AG09319 (cell line): ENCODE results near the gene VLDLR.

Source experiments
- DNase-seq: peaks from one replicate; pipeline ENCODE4 v3.0.0-alpha.2; 2010; ENCODE audit warnings: low read depth; ENCODE audit errors: extremely low read depth
- CTCF ChIP-seq: IDR thresholded peaks from 2 replicates; pipeline ENCODE4 v1.5.1; 2011; ENCODE audit warnings: low read depth, mild to moderate bottlenecking, inconsistent platforms, low read length, moderate library complexity

The VLDLR gene

GRCh38 chr9:2608276-2608675, 13.3 kb upstream of the VLDLR start:
- no peak for DNase-seq
- no peak for TF ChIP-seq CTCF

GRCh38 chr9:2610985-2611384, 10.6 kb upstream of the VLDLR start:
- no peak for TF ChIP-seq CTCF
- DNase-seq: no peak

- no peak for DNase-seq
- no peak for TF ChIP-seq CTCF
Observed at GRCh38 chr9:2611961-2612360, 9.6 kb upstream of the VLDLR start.

GRCh38 chr9:2613730-2614271, 7.8 kb upstream of the VLDLR start:
- no peak for TF ChIP-seq CTCF
- no peak for DNase-seq

GRCh38 chr9:2615497-2615896, 6.1 kb upstream of the VLDLR start:
- no peak for DNase-seq
- TF ChIP-seq CTCF: no peak

GRCh38 chr9:2616692-2617377, 4.8 kb upstream of the VLDLR start:
- no peak for TF ChIP-seq CTCF
- DNase-seq: no peak

- no peak for TF ChIP-seq CTCF
- DNase-seq: no peak
Observed at GRCh38 chr9:2618289-2618688, 3.3 kb upstream of the VLDLR start.
